Lower leg skin (tissue), 3 donors: ENCODE results near the gene ADARB2.

Source experiments
- CTCF ChIP-seq, 3 donors: fragments of 450-650 bp; IDR thresholded peaks; one replicate each; pipeline ENCODE4 v1.5.1; 2016; ENCODE audit warnings: antibody characterized with exemption in 3 of 3, mild to moderate bottlenecking in 3 of 3, moderate library complexity in 2 of 3
- POLR2A ChIP-seq, 2 donors: fragments of 450-650 bp; IDR thresholded peaks; one replicate each; pipeline ENCODE4 v1.6.1; 2016 to 2017; ENCODE audit warnings: antibody characterized with exemption in 2 of 2, mild to moderate bottlenecking in 1 of 2, moderate library complexity in 1 of 2

GRCh38 chr10:1174022-1174421, 563.3 kb downstream of the ADARB2 start:
- TF ChIP-seq CTCF (IDR thresholded peaks at IDR 0.05): no peak
- no peak for TF ChIP-seq POLR2A (IDR thresholded peaks at IDR 0.05)
